Astrocyte (in vitro differentiated cells and primary cell): ENCODE measurements around the gene DNAJC16.

Experiments used
- CTCF ChIP-seq: IDR thresholded peaks from 2 replicates; pipeline ENCODE4 v1.5.1; 2011; ENCODE audit warnings: low read depth, mild to moderate bottlenecking, inconsistent platforms, low read length, moderate library complexity; ENCODE audit not compliant: insufficient read depth
- EZH2 ChIP-seq: IDR thresholded peaks from 2 replicates; pipeline ENCODE4 v1.6.1; 2012; ENCODE audit warnings: mild to moderate bottlenecking, low read length, inconsistent platforms; ENCODE audit not compliant: insufficient read depth

GRCh38 chr1:15538771-15539170, 12.1 kb downstream of the DNAJC16 start:
- no peak for TF ChIP-seq CTCF
- TF ChIP-seq EZH2: no peak
